IMR-90 (cell line): Measurements from ENCODE around the gene COLEC12. TPM values are rescaled to one million over a fixed set of nuclear protein-coding genes. Genes with fewer than 3 reads are reported as not detected.

ENCODE experiments used
- ATAC-seq: fragments of 200-7000 bp; cut with Tn5 transposase; 2 replicates; pipeline ENCODE4 v1.9.1; 2020; ENCODE audit warnings: low read depth, mild to moderate bottlenecking, moderate library complexity
- BruUV-seq: library from RNA; stranded (reverse); fragments of 400-500 nt; replicated peaks from 2 replicates; lab custom pipeline; 2021; lab: Mats Ljungman, UMichigan
- CTCF ChIA-PET: fragments of 300-600 bp; formaldehyde crosslinking; extraction: SDS; loops from one replicate; lab custom pipeline; 2021; ENCODE audit warnings: antibody characterized with exemption; lab: Yijun Ruan, JAX
- POLR2A ChIA-PET: fragments of 300-600 bp; sonication (Branson Sonifier 250); formaldehyde crosslinking; loops from one replicate; lab custom pipeline; 2022; ENCODE audit warnings: antibody characterized with exemption; ENCODE audit not compliant: unreplicated experiment; lab: Charles Lee
- DNase-seq: peaks from one replicate; pipeline ENCODE4 v3.0.0; 2013
- H2AFZ ChIP-seq: replicated peaks from 2 replicates; pipeline ENCODE3; 2013; ENCODE audit warnings: low read length, mild to moderate bottlenecking; ENCODE audit not compliant: poor library complexity
- H2AK5ac ChIP-seq: 2 replicates; pipeline ENCODE4 v1.6.1; 2013; ENCODE audit warnings: low read depth, low read length, inconsistent platforms
- H2AK9ac ChIP-seq: replicated peaks from 2 replicates; pipeline ENCODE3; 2013; ENCODE audit warnings: mild to moderate bottlenecking, low read depth, low read length, moderate library complexity; ENCODE audit not compliant: poor library complexity
- H2BK120ac ChIP-seq: 2 replicates; pipeline ENCODE4 v1.6.1; 2013; ENCODE audit warnings: low read depth, low read length, inconsistent platforms
- H2BK15ac ChIP-seq: 3 replicates; pipeline ENCODE4 v1.6.1; 2013; ENCODE audit warnings: low read depth, low read length, inconsistent platforms
- H2BK20ac ChIP-seq: 2 replicates; pipeline ENCODE4 v1.6.1; 2013; ENCODE audit warnings: low read depth, mild to moderate bottlenecking, inconsistent platforms, low read length, moderate library complexity
- H2BK5ac ChIP-seq: 2 replicates; pipeline ENCODE4 v1.6.1; 2013; ENCODE audit warnings: mild to moderate bottlenecking, low read depth, low read length, inconsistent platforms; ENCODE audit not compliant: poor library complexity, severe bottlenecking
- H3K14ac ChIP-seq: replicated peaks from 2 replicates; pipeline ENCODE4 v1.6.1; 2013; ENCODE audit warnings: low read depth, low read length, inconsistent platforms
- H3K18ac ChIP-seq: 2 replicates; pipeline ENCODE4 v1.6.1; 2013; ENCODE audit warnings: low read depth, low read length, control low read depth
- H3K23ac ChIP-seq: 2 replicates; pipeline ENCODE4 v1.6.1; 2013; ENCODE audit warnings: low read depth, low read length, inconsistent platforms
- H3K27ac ChIP-seq: 2 replicates; pipeline ENCODE4 v1.5.1; 2013; ENCODE audit warnings: mild to moderate bottlenecking, control low read depth, low read length; ENCODE audit not compliant: insufficient read depth
- H3K27me3 ChIP-seq: 2 replicates; pipeline ENCODE4 v1.6.1; 2013; ENCODE audit warnings: low read length; ENCODE audit not compliant: control insufficient read depth, insufficient read depth
- H3K36me3 ChIP-seq: 2 replicates; pipeline ENCODE4 v1.6.1; 2013; ENCODE audit warnings: low read length, mixed read lengths; ENCODE audit not compliant: control insufficient read depth, insufficient read depth
- H3K4ac ChIP-seq: 2 replicates; pipeline ENCODE4 v1.6.1; 2013; ENCODE audit warnings: low read depth, low read length, inconsistent platforms
- H3K4me1 ChIP-seq: 2 replicates; pipeline ENCODE4 v1.6.1; 2013; ENCODE audit warnings: low read length, mixed read lengths; ENCODE audit not compliant: control insufficient read depth, insufficient read depth
- H3K4me2 ChIP-seq: 2 replicates; pipeline ENCODE4 v1.6.1; 2013; ENCODE audit warnings: low read depth, mild to moderate bottlenecking, control low read depth, low read length, moderate library complexity
- H3K4me3 ChIP-seq: 2 replicates; pipeline ENCODE4 v1.5.1; 2013; ENCODE audit warnings: low read depth, mild to moderate bottlenecking, control low read depth, low read length, moderate library complexity; ENCODE audit not compliant: insufficient read depth
- H3K56ac ChIP-seq: 2 replicates; pipeline ENCODE4 v1.6.1; 2013; ENCODE audit warnings: low read length, inconsistent platforms; ENCODE audit not compliant: insufficient read depth; ENCODE audit errors: extremely low read depth
- H3K79me1 ChIP-seq, 2 experiments: 2 replicates each; pipeline ENCODE4 v1.6.1; 2013; ENCODE audit warnings: low read length in 2 of 2, inconsistent platforms in 1 of 2, low read depth in 1 of 2
- H3K9ac ChIP-seq: 2 replicates; pipeline ENCODE4 v1.6.1; 2013; ENCODE audit warnings: low read depth, low read length, control low read depth
- H3K9me1 ChIP-seq: 2 replicates; pipeline ENCODE4 v1.6.1; 2013; ENCODE audit warnings: low read length, inconsistent platforms; ENCODE audit not compliant: insufficient read depth
- H3K9me3 ChIP-seq: 2 replicates; pipeline ENCODE4 v1.6.1; 2013; ENCODE audit warnings: low read length; ENCODE audit not compliant: control insufficient read depth, insufficient read depth
- H4K20me1 ChIP-seq: 2 replicates; pipeline ENCODE4 v1.6.1; 2013; ENCODE audit warnings: low read length, inconsistent platforms; ENCODE audit not compliant: insufficient read depth
- H4K5ac ChIP-seq: 2 replicates; pipeline ENCODE4 v1.6.1; 2013; ENCODE audit warnings: mild to moderate bottlenecking, low read depth, low read length, control low read depth
- H4K8ac ChIP-seq, 2 experiments: 2 replicates each; pipeline ENCODE4 v1.6.1; 2013; ENCODE audit warnings: low read depth in 2 of 2, low read length in 2 of 2, control low read depth in 1 of 2, inconsistent platforms in 1 of 2
- H4K91ac ChIP-seq: 2 replicates; pipeline ENCODE4 v1.6.1; 2013; ENCODE audit warnings: low read depth, low read length, inconsistent platforms; ENCODE audit not compliant: insufficient read depth
- CHD1 ChIP-seq: IDR thresholded peaks from 2 replicates; pipeline ENCODE4 v1.6.1; 2012; ENCODE audit warnings: low read depth, low read length, improper control_type of control experiment
- WGBS, 2 experiments: methylation state at CpG; one replicate each; pipeline versions ENCODE4 v1.1.5 to v1.1.7; 2013; ENCODE audit warnings: missing lambda C conversion rate in 2 of 2; ENCODE audit not compliant: insufficient read length in 1 of 2; ENCODE audit errors: extremely low coverage in 2 of 2; 5-methylcytosine and 5-hydroxymethylcytosine counted together
- dilution Hi-C: fragments of 300-500 bp; cut with HindIII; formaldehyde crosslinking; loops from one replicate; pipeline ENCODE4 v1.14.3; 2018; ENCODE audit warnings: low sequenced_read_pairs; ENCODE audit not compliant: unreplicated experiment
- in situ Hi-C: fragments of 300-500 bp; cut with MboI; formaldehyde crosslinking; loops from 3 replicates; pipeline ENCODE4 v1.14.3; 2019; ENCODE audit warnings: low sequenced_read_pairs, inconsistent platforms, mixed read lengths
- intact Hi-C: fragments of 100-400 bp; cut with micrococcal nuclease; formaldehyde crosslinking; loops from 2 replicates; pipeline ENCODE4 v1.10.0; 2022
- polyA plus RNA-seq, 3 experiments: library from polyadenylated mRNA; depleted of rRNA; stranded (reverse); fragments of >200 nt; gene quantifications; 2 replicates each; pipeline ENCODE4 v1.2.3, GENCODE V29; 2012; ENCODE audit warnings: low replicate concordance in 1 of 3
- total RNA-seq: library from RNA; depleted of rRNA; stranded (reverse); fragments of >200 nt; gene quantifications from 2 replicates; pipeline ENCODE4 v1.2.3, GENCODE V29; 2012

The COLEC12 gene
- total and polyA plus RNA-seq, 2 of the 4 experiments (the other 2 are of a cell fraction): 1.0 to 2.3 TPM

GRCh38 chr18:532018-532417, 31.5 kb upstream of the COLEC12 start:
- dilution Hi-C loops (no loop called here), intact Hi-C loops (no loop called here), in situ Hi-C loops (no loop called here)
- Histone ChIP-seq H2BK5ac (no peak overlapping the region), H3K9me3 (no peaks in the 10 kb centered on the region), H2AK9ac (no peak overlapping the region), H3K9me1 (no peaks in the 10 kb centered on the region), H4K20me1 (no peaks in the 10 kb centered on the region), H2AK5ac (no peak overlapping the region), H4K8ac (no peak overlapping the region), H3K9ac (no peak overlapping the region), H3K27me3 (peaks cover 6% of the 10 kb centered on the region), H3K4ac (no peak overlapping the region), H3K23ac (no peak overlapping the region), H2BK15ac (no peak overlapping the region), H3K79me1 (no peaks in the 10 kb centered on the region), H2AFZ (no peak overlapping the region), H3K4me2 (no peak overlapping the region), H3K27ac (no peak overlapping the region), H2BK20ac (no peak overlapping the region), H2BK120ac (no peak overlapping the region), H3K4me3 (no peak overlapping the region), H4K91ac (no peak overlapping the region), H3K18ac (no peak overlapping the region), H3K4me1 (no peaks in the 10 kb centered on the region), H4K5ac (no peak overlapping the region), H3K36me3 (no peaks in the 10 kb centered on the region), H3K14ac (no peak overlapping the region), H3K56ac (no peak overlapping the region)
- BruUV-seq: no TSS peak
- WGBS, 2 experiments: no CpG with 5 or more reads among the region's 4 CpGs
- CTCF ChIA-PET: no interaction called here
- no peak for TF ChIP-seq CHD1
- ATAC-seq (no peak), DNase-seq (no peak)
- POLR2A ChIA-PET: no interaction called here
